GM12878 (cell line): ENCODE results near the gene GCNT2. TPM values are rescaled to one million over a fixed set of nuclear protein-coding genes. Genes with fewer than 3 reads are reported as not detected.

Experiments
- ATAC-seq: fragments of 200-7000 bp; cut with Tn5 transposase; 3 replicates; pipeline ENCODE4 v1.9.1; 2020; ENCODE audit warnings: mild to moderate bottlenecking, moderate library complexity
- BruUV-seq: library from RNA; stranded (reverse); fragments of 400-500 nt; replicated peaks from 2 replicates; lab custom pipeline; 2021; lab: Mats Ljungman, UMichigan
- CTCF ChIA-PET: fragments of 300-600 bp; sonication (Branson Sonifier 250); formaldehyde crosslinking; extraction: SDS; loops from one replicate; lab custom pipeline; 2021; ENCODE audit warnings: inconsistent platforms; lab: Yijun Ruan, JAX
- POLR2A ChIA-PET: fragments of 350-600 bp; formaldehyde crosslinking; extraction: SDS; loops from one replicate; lab custom pipeline; 2021; ENCODE audit warnings: inconsistent platforms; lab: Charles Lee
- RAD21 ChIA-PET: fragments of 300-600 bp; sonication (Branson Sonifier 250); formaldehyde crosslinking; loops from one replicate; lab custom pipeline; 2023; ENCODE audit warnings: antibody characterized with exemption; ENCODE audit not compliant: unreplicated experiment; lab: Charles Lee
- SMC1A ChIA-PET: fragments of 300-600 bp; sonication (Branson Sonifier 250); formaldehyde crosslinking; loops from one replicate; lab custom pipeline; 2023; ENCODE audit not compliant: unreplicated experiment, uncharacterized antibody; lab: Charles Lee
- DNase-seq: peaks from one replicate; pipeline ENCODE4 v3.0.0-alpha.2; 2011; ENCODE audit warnings: low read depth, low spot score
- FAIRE-seq: peaks from 3 replicates; lab custom pipeline; 2011; peaks lifted over from hg19 to GRCh38; lab: Jason Lieb, UNC
- H2AFZ ChIP-seq: 2 replicates; pipeline ENCODE4 v1.6.0; 2011; ENCODE audit warnings: low read depth, low read length, control low read depth; ENCODE audit not compliant: control insufficient read depth
- H3K27ac ChIP-seq: 2 replicates; pipeline ENCODE4 v1.5.1; 2011; ENCODE audit warnings: control low read depth; ENCODE audit not compliant: control insufficient read depth, insufficient read depth
- H3K27me3 ChIP-seq, 2 experiments: replicated peaks in 1 of 2; 2 replicates each; pipeline versions ENCODE4 v1.6.0 to v1.6.1; 2011; ENCODE audit warnings: low read length in 1 of 2; ENCODE audit not compliant: control insufficient read depth in 2 of 2, insufficient read depth in 2 of 2
- H3K36me3 ChIP-seq, 2 experiments: 2 replicates each; pipeline ENCODE4 v1.5.1; 2011; ENCODE audit warnings: low read length in 1 of 2; ENCODE audit not compliant: control insufficient read depth in 2 of 2, insufficient read depth in 2 of 2
- H3K4me1 ChIP-seq: 2 replicates; pipeline ENCODE4 v1.6.1; 2011; ENCODE audit warnings: mild to moderate bottlenecking, low read length, moderate library complexity, mixed read lengths; ENCODE audit not compliant: control insufficient read depth, insufficient read depth
- H3K4me2 ChIP-seq: 2 replicates; pipeline ENCODE4 v1.6.0; 2011; ENCODE audit warnings: control low read depth; ENCODE audit not compliant: control insufficient read depth, insufficient read depth
- H3K4me3 ChIP-seq: fragments of 200-600 bp; sonication (generic); 2 replicates; pipeline ENCODE4 v1.5.1; 2016
- H3K79me2 ChIP-seq: 2 replicates; pipeline ENCODE4 v1.6.0; 2011; ENCODE audit warnings: low read length; ENCODE audit not compliant: control insufficient read depth, insufficient read depth
- H3K9ac ChIP-seq: 2 replicates; pipeline ENCODE4 v1.8.0; 2011; ENCODE audit warnings: low read length, control low read depth, mixed read lengths; ENCODE audit not compliant: control insufficient read depth, insufficient read depth
- H3K9me3 ChIP-seq: replicated peaks from 3 replicates; pipeline ENCODE4 v1.5.1; 2011; ENCODE audit warnings: mild to moderate bottlenecking, low read length; ENCODE audit not compliant: control insufficient read depth, insufficient read depth
- H4K20me1 ChIP-seq: 2 replicates; pipeline ENCODE4 v1.6.0; 2011; ENCODE audit not compliant: control insufficient read depth, insufficient read depth
- BHLHE40 ChIP-seq, 2 experiments: fragments of 450-650 bp in 1 of 2; IDR thresholded peaks; 2 replicates each; pipeline ENCODE4 v1.6.1; 2011 to 2017; ENCODE audit warnings: low read depth in 2 of 2, borderline replicate concordance in 1 of 2, improper control_type of control experiment in 1 of 2, low read length in 1 of 2, mild to moderate bottlenecking in 1 of 2
- BRCA1 ChIP-seq: IDR thresholded peaks from 2 replicates; pipeline ENCODE4 v1.6.1; 2011; ENCODE audit warnings: low read depth, low read length, improper control_type of control experiment
- CEBPB ChIP-seq, 2 experiments: fragments of 150-350 bp in 1 of 2; IDR thresholded peaks; 2 replicates each; pipeline ENCODE4 v1.6.1; 2012 to 2014; ENCODE audit warnings: low read depth in 2 of 2, low read length in 2 of 2, borderline replicate concordance in 1 of 2, inconsistent platforms in 1 of 2
- EP300 ChIP-seq, 2 experiments: fragments of 150-350 bp in 1 of 2; IDR thresholded peaks; 2 replicates each; pipeline ENCODE4 v1.6.1; 2011 to 2012; ENCODE audit warnings: low read depth in 2 of 2, low read length in 2 of 2, borderline replicate concordance in 1 of 2, improper control_type of control experiment in 1 of 2, inconsistent platforms in 1 of 2; ENCODE audit not compliant: control insufficient read depth in 1 of 2
- FOXK2 ChIP-seq: fragments of 450-650 bp; IDR thresholded peaks from 2 replicates; pipeline ENCODE4 v1.6.1; 2017; ENCODE audit warnings: mild to moderate bottlenecking, moderate library complexity
- HCFC1 ChIP-seq: fragments of 150-350 bp; IDR thresholded peaks from 2 replicates; pipeline ENCODE4 v1.6.1; 2014; ENCODE audit warnings: low read length
- NRF1 ChIP-seq: conservative IDR thresholded peaks from 2 replicates; pipeline ENCODE4 v1.6.1; 2011; ENCODE audit warnings: mild to moderate bottlenecking, low read depth, low read length, improper control_type of control experiment
- SIN3A ChIP-seq: IDR thresholded peaks from 2 replicates; pipeline ENCODE4 v1.6.1; 2012; ENCODE audit warnings: low read depth, low read length, improper control_type of control experiment
- SREBF2 ChIP-seq: IDR thresholded peaks from 2 replicates; pipeline ENCODE4 v1.6.1; 2012; ENCODE audit warnings: mild to moderate bottlenecking, low read length
- TCF7 ChIP-seq: IDR thresholded peaks from 2 replicates; pipeline ENCODE4 v1.6.1; 2014; ENCODE audit warnings: antibody characterized with exemption, borderline replicate concordance
- ZNF217 ChIP-seq: fragments of 450-650 bp; IDR thresholded peaks from 2 replicates; pipeline ENCODE4 v1.6.1; 2017; ENCODE audit warnings: antibody characterized with exemption, mild to moderate bottlenecking
- ZNF687 ChIP-seq: fragments of 450-650 bp; IDR thresholded peaks from 2 replicates; pipeline ENCODE4 v1.6.1; 2017; ENCODE audit warnings: mild to moderate bottlenecking, moderate library complexity
- WGBS: methylation state at CpG from one replicate; pipeline ENCODE4 v1.1.6; 2016; ENCODE audit warnings: low lambda C conversion rate; ENCODE audit not compliant: insufficient replicate concordance, insufficient coverage; ENCODE audit errors: missing lambda C conversion rate; 5-methylcytosine and 5-hydroxymethylcytosine counted together
- in situ Hi-C: fragments of 300-500 bp; cut with MboI; formaldehyde crosslinking; loops from 9 replicates; pipeline ENCODE4 v1.14.3; 2018; ENCODE audit warnings: mixed read lengths
- intact Hi-C: fragments of 100-400 bp; cut with micrococcal nuclease; formaldehyde crosslinking; loops from one replicate; pipeline ENCODE4 v1.14.2; 2022; ENCODE audit not compliant: unreplicated experiment
- polyA plus RNA-seq, 11 experiments: library from polyadenylated mRNA; depleted of rRNA in 4 of 11; unstranded in 6 of 11; stranded (reverse) in 5 of 11; fragments of >200 nt; fragmentation: Nextera tagmentation in 4 of 11; fragmentation: Illumina TruSeq in 1 of 11; extraction: Ambion mirVana in 4 of 11; extraction: Trizol in 1 of 11; gene quantifications; 1 replicate in 1 of 11; 2 replicates in 10 of 11; pipeline versions ENCODE4 v1.2.1 to v1.2.3, GENCODE V29; 2011 to 2016; ENCODE audit warnings: inconsistent platforms in 2 of 11, missing spikeins in 2 of 11, low read depth in 1 of 11
- total RNA-seq, 4 experiments: library from RNA; depleted of rRNA in 3 of 4; stranded (reverse); fragments of >200 nt in 3 of 4; fragmentation: Illumina TruSeq in 1 of 4; extraction: Trizol in 1 of 4; gene quantifications; 2 replicates each; pipeline versions ENCODE4 v1.2.1 to v1.2.3, GENCODE V29; 2013 to 2021
- TF ChIP-seq, protein P1 (sequence below): fragments of 450-650 bp; IDR thresholded peaks from 2 replicates; pipeline ENCODE4 v1.6.1; 2017; ENCODE audit warnings: mild to moderate bottlenecking, low read depth, inconsistent platforms; ENCODE audit not compliant: poor library complexity, severe bottlenecking

The GCNT2 gene
- total and polyA plus RNA-seq, 10 of the 15 experiments (the other 5 are each of a cell fraction or from before 2014, with no cell fraction given) = 5.0 to 21.6 (median 11.9) TPM

DNA sequence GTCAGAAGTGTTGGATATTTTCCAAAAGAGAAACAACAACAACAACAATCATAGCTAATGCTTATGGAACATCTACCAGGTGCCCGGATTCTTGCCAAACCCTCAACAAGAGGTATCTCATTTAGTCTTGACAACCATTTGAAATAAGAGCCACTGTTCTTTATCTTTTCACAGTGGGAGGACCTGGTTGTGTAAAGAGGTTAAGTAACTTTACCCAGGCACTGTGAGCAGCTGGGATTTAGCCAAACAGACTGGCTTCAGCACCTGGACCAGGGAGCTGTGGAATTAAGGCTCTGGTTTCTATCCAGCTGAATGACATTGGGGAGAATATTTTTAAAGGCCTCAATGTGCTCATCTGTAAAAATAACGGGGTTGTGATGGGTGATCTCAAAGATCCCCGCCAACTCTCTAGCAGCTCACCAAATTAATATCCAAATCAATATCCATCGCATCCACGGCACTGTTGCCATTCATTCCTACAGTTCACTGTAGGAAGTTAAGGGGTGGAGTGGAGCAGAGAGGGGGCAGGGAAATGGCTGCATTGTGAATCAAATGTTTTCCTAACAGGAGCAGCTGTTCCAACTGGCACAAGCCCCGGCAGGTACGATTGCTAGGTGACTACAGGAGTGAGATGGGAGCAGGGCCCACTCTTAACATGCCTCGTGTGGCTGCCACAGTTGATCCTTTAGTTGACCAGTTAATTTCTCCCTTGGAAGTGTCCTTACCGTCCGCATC is 61.8 kb downstream of the GCNT2 start:
- Histone ChIP-seq H3K36me3 (peaks cover 0 to 11% of the 10 kb centered on the region in 2 experiments; a peak in 2 of 4 replicates), H3K4me3 (no peak overlapping the region), H3K9me3 (no peaks in the 10 kb centered on the region), H2AFZ (no peak overlapping the region), H3K4me1 (no peaks in the 10 kb centered on the region; the same call in 1 of the 2 replicates)
- 95% methylated on average over 10 of the region's 10 CpGs for WGBS
- ATAC-seq = no peak
- no TSS peak for BruUV-seq
- intact Hi-C loops = no loop called here
- RAD21 ChIA-PET = interaction anchor here (1.2 kb wide), 1 partner anchor 47 kb away, joined by 3 read pairs; no protein-coding TSS in a partner anchor
- TF ChIP-seq TCF7 (no peak), CEBPB (IDR thresholded peaks at IDR 0.05; ENCODE audit: borderline replicate concordance in 1 of 2, low read depth in 2 of 2, low read length in 2 of 2) (no peak), SREBF2 (no peak), BRCA1 (no peak), NRF1 (no peak), HCFC1 (no peak), EP300 (IDR thresholded peaks at IDR 0.05; ENCODE audit: borderline replicate concordance in 1 of 2, control insufficient read depth in 1 of 2, low read depth in 2 of 2, low read length in 2 of 2) (no peak), ZNF217 (no peak), SIN3A (no peak), BHLHE40 (IDR thresholded peaks at IDR 0.05; ENCODE audit: borderline replicate concordance in 1 of 2, low read depth in 2 of 2, low read length in 1 of 2) (no peak), FOXK2 (no peak), ZNF687 (no peak)
- TF ChIP-seq, protein P1, sequence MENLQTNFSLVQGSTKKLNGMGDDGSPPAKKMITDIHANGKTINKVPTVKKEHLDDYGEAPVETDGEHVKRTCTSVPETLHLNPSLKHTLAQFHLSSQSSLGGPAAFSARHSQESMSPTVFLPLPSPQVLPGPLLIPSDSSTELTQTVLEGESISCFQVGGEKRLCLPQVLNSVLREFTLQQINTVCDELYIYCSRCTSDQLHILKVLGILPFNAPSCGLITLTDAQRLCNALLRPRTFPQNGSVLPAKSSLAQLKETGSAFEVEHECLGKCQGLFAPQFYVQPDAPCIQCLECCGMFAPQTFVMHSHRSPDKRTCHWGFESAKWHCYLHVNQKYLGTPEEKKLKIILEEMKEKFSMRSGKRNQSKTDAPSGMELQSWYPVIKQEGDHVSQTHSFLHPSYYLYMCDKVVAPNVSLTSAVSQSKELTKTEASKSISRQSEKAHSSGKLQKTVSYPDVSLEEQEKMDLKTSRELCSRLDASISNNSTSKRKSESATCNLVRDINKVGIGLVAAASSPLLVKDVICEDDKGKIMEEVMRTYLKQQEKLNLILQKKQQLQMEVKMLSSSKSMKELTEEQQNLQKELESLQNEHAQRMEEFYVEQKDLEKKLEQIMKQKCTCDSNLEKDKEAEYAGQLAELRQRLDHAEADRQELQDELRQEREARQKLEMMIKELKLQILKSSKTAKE = no peak
- TF ChIP-seq, all 136 proteins: peak for 0
- ChIA-PET CTCF (interaction anchor here (0.6 to 1.0 kb wide), 2 partner anchors 12 to 255 kb away, joined by 3 read pairs; no protein-coding TSS in a partner anchor), POLR2A (no interaction called here), SMC1A (interaction anchor here (1.4 kb wide), 1 partner anchor 72 kb away, joined by 3 read pairs; no protein-coding TSS in a partner anchor)
- in situ Hi-C loops = no loop called here
- FAIRE-seq = no peak
- Histone ChIP-seq H3K27ac (no peak overlapping the region), H3K27me3 (no peaks in the 10 kb centered on the region), H3K4me2 (no peak overlapping the region), H3K9ac (no peak overlapping the region), H3K79me2 (no peaks in the 10 kb centered on the region; the same call in 1 of the 2 replicates), H4K20me1 (no peaks in the 10 kb centered on the region; the same call in 1 of the 2 replicates)
- no peak for DNase-seq
